HL-60 (cell line): ENCODE data around the gene DSCAML1.

Source experiments
- POLR2AphosphoS5 ChIP-seq: IDR thresholded peaks from 2 replicates; pipeline ENCODE4 v1.6.1; 2012; ENCODE audit warnings: low read depth
- TF ChIP-seq, protein P1 (sequence below): IDR thresholded peaks from one replicate; pipeline ENCODE4 v1.5.1; 2011; ENCODE audit warnings: low read length, control low read depth, inconsistent platforms; ENCODE audit not compliant: insufficient read depth
- TF ChIP-seq, protein P2 (sequence below): IDR thresholded peaks from 2 replicates; pipeline ENCODE4 v1.6.1; 2012; ENCODE audit warnings: low read depth; ENCODE audit not compliant: insufficient replicate concordance

DNA sequence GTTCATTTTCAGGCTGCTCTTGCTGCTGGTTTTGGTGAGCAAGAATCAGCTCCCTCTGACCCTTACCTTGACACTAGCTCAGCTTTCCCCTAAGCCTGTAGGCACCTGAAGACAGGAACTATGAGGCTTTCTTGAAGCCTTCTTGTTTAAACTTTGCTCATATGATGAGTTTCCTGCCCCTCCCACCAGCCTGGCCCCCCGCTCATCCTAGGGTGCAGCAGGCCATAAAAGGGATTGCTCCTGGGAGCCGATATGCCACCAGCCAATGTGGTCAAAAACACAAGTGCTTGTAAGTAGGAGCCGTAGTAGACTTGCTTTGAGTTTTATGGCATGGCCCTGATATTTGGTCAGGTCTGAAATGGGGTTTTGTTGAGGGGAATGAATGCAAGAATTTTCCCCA lies 164.7 kb downstream of the DSCAML1 start:
- no peak for TF ChIP-seq POLR2AphosphoS5
- TF ChIP-seq, protein P1, sequence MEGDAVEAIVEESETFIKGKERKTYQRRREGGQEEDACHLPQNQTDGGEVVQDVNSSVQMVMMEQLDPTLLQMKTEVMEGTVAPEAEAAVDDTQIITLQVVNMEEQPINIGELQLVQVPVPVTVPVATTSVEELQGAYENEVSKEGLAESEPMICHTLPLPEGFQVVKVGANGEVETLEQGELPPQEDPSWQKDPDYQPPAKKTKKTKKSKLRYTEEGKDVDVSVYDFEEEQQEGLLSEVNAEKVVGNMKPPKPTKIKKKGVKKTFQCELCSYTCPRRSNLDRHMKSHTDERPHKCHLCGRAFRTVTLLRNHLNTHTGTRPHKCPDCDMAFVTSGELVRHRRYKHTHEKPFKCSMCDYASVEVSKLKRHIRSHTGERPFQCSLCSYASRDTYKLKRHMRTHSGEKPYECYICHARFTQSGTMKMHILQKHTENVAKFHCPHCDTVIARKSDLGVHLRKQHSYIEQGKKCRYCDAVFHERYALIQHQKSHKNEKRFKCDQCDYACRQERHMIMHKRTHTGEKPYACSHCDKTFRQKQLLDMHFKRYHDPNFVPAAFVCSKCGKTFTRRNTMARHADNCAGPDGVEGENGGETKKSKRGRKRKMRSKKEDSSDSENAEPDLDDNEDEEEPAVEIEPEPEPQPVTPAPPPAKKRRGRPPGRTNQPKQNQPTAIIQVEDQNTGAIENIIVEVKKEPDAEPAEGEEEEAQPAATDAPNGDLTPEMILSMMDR: no peak
- TF ChIP-seq, protein P2, sequence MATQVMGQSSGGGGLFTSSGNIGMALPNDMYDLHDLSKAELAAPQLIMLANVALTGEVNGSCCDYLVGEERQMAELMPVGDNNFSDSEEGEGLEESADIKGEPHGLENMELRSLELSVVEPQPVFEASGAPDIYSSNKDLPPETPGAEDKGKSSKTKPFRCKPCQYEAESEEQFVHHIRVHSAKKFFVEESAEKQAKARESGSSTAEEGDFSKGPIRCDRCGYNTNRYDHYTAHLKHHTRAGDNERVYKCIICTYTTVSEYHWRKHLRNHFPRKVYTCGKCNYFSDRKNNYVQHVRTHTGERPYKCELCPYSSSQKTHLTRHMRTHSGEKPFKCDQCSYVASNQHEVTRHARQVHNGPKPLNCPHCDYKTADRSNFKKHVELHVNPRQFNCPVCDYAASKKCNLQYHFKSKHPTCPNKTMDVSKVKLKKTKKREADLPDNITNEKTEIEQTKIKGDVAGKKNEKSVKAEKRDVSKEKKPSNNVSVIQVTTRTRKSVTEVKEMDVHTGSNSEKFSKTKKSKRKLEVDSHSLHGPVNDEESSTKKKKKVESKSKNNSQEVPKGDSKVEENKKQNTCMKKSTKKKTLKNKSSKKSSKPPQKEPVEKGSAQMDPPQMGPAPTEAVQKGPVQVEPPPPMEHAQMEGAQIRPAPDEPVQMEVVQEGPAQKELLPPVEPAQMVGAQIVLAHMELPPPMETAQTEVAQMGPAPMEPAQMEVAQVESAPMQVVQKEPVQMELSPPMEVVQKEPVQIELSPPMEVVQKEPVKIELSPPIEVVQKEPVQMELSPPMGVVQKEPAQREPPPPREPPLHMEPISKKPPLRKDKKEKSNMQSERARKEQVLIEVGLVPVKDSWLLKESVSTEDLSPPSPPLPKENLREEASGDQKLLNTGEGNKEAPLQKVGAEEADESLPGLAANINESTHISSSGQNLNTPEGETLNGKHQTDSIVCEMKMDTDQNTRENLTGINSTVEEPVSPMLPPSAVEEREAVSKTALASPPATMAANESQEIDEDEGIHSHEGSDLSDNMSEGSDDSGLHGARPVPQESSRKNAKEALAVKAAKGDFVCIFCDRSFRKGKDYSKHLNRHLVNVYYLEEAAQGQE: no peak
